Measurements from ENCODE around the gene STAT2. TPM values are rescaled to one million over a fixed set of nuclear protein-coding genes. Genes with fewer than 3 reads are reported as not detected.

The STAT2 gene
- total and polyA plus RNA-seq, 2 of the 13 experiments (the other 11 are each of a cell fraction or from before 2014, with no cell fraction given): 43.5 to 84.6 TPM

DNA sequence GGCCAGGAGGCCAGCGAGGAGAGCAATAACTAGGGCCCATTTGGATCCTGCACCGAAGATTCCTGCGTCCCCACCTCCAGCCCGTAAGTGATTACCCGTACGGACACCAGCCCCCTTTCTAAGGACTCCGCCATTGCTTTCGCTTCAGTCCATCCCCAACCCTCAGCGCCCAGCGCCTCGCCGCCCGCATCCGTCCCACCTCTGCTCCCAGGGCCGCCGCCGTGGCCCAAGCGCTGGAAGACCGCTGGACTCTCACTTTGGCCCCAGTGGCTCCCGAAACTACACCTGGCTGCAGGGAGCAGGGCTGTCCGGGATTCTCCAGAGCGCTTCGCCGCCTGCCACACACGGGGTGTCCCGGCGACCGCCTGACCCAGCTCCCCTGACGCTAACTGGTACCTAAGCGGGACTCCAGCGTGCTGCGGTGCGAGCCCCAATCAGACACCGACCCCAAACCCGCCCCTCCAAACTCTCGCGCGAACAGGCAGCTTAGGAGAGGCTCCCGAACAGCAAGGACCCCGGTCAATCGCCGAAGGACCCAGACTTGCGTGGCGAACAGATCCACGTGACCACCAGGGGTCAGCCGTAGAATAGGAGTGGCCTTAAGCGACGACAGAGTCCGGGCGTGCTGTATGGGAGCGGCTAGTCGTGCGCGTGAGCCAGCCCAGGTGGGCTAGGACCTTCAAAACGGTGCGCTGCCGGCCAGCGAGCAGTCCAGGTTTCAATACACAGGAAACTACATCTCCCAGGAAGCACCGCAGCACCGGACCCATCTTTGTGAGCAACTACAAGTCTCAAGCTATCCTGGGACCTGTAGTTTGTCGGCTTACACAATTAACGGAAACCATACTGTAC is 44.1 kb downstream of the STAT2 start, which contains the start of gene CNPY2 (continued):
- TF ChIP-seq, protein P1, sequence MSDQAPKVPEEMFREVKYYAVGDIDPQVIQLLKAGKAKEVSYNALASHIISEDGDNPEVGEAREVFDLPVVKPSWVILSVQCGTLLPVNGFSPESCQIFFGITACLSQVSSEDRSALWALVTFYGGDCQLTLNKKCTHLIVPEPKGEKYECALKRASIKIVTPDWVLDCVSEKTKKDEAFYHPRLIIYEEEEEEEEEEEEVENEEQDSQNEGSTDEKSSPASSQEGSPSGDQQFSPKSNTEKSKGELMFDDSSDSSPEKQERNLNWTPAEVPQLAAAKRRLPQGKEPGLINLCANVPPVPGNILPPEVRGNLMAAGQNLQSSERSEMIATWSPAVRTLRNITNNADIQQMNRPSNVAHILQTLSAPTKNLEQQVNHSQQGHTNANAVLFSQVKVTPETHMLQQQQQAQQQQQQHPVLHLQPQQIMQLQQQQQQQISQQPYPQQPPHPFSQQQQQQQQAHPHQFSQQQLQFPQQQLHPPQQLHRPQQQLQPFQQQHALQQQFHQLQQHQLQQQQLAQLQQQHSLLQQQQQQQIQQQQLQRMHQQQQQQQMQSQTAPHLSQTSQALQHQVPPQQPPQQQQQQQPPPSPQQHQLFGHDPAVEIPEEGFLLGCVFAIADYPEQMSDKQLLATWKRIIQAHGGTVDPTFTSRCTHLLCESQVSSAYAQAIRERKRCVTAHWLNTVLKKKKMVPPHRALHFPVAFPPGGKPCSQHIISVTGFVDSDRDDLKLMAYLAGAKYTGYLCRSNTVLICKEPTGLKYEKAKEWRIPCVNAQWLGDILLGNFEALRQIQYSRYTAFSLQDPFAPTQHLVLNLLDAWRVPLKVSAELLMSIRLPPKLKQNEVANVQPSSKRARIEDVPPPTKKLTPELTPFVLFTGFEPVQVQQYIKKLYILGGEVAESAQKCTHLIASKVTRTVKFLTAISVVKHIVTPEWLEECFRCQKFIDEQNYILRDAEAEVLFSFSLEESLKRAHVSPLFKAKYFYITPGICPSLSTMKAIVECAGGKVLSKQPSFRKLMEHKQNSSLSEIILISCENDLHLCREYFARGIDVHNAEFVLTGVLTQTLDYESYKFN (CRISPR knock-in tag; conservative IDR thresholded peaks at IDR 0.05): peak; percentile 60
- TF ChIP-seq ZKSCAN8 (CRISPR knock-in tag; IDR thresholded peaks at IDR 0.05; ENCODE audit: borderline replicate concordance) (no peak), ZNF768 (CRISPR knock-in tag; IDR thresholded peaks at IDR 0.05) (no peak; the same call in 1 of the 2 replicates), KMT2B (CRISPR knock-in tag; IDR thresholded peaks at IDR 0.05) (no peak; the same call in none of the 2 replicates), SKI (IDR thresholded peaks at IDR 0.05; ENCODE audit: partially characterized antibody) (no peak), SMAD1 (CRISPR knock-in tag; IDR thresholded peaks at IDR 0.05; ENCODE audit: borderline replicate concordance, low read depth) (no peak)
- TF ChIP-seq, protein P2, sequence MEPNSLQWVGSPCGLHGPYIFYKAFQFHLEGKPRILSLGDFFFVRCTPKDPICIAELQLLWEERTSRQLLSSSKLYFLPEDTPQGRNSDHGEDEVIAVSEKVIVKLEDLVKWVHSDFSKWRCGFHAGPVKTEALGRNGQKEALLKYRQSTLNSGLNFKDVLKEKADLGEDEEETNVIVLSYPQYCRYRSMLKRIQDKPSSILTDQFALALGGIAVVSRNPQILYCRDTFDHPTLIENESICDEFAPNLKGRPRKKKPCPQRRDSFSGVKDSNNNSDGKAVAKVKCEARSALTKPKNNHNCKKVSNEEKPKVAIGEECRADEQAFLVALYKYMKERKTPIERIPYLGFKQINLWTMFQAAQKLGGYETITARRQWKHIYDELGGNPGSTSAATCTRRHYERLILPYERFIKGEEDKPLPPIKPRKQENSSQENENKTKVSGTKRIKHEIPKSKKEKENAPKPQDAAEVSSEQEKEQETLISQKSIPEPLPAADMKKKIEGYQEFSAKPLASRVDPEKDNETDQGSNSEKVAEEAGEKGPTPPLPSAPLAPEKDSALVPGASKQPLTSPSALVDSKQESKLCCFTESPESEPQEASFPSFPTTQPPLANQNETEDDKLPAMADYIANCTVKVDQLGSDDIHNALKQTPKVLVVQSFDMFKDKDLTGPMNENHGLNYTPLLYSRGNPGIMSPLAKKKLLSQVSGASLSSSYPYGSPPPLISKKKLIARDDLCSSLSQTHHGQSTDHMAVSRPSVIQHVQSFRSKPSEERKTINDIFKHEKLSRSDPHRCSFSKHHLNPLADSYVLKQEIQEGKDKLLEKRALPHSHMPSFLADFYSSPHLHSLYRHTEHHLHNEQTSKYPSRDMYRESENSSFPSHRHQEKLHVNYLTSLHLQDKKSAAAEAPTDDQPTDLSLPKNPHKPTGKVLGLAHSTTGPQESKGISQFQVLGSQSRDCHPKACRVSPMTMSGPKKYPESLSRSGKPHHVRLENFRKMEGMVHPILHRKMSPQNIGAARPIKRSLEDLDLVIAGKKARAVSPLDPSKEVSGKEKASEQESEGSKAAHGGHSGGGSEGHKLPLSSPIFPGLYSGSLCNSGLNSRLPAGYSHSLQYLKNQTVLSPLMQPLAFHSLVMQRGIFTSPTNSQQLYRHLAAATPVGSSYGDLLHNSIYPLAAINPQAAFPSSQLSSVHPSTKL (CRISPR knock-in tag; IDR thresholded peaks at IDR 0.05): peak; percentile 65; the same call in 1 of the 2 replicates
- TF ChIP-seq, protein P3, sequence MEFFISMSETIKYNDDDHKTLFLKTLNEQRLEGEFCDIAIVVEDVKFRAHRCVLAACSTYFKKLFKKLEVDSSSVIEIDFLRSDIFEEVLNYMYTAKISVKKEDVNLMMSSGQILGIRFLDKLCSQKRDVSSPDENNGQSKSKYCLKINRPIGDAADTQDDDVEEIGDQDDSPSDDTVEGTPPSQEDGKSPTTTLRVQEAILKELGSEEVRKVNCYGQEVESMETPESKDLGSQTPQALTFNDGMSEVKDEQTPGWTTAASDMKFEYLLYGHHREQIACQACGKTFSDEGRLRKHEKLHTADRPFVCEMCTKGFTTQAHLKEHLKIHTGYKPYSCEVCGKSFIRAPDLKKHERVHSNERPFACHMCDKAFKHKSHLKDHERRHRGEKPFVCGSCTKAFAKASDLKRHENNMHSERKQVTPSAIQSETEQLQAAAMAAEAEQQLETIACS (CRISPR knock-in tag; IDR thresholded peaks at IDR 0.05): peak; percentile 58; the same call in 1 of the 2 replicates
- TF ChIP-seq, protein P4, sequence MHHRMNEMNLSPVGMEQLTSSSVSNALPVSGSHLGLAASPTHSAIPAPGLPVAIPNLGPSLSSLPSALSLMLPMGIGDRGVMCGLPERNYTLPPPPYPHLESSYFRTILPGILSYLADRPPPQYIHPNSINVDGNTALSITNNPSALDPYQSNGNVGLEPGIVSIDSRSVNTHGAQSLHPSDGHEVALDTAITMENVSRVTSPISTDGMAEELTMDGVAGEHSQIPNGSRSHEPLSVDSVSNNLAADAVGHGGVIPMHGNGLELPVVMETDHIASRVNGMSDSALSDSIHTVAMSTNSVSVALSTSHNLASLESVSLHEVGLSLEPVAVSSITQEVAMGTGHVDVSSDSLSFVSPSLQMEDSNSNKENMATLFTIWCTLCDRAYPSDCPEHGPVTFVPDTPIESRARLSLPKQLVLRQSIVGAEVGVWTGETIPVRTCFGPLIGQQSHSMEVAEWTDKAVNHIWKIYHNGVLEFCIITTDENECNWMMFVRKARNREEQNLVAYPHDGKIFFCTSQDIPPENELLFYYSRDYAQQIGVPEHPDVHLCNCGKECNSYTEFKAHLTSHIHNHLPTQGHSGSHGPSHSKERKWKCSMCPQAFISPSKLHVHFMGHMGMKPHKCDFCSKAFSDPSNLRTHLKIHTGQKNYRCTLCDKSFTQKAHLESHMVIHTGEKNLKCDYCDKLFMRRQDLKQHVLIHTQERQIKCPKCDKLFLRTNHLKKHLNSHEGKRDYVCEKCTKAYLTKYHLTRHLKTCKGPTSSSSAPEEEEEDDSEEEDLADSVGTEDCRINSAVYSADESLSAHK (CRISPR knock-in tag; IDR thresholded peaks at IDR 0.05; ENCODE audit: borderline replicate concordance): 0 out of 2 replicates have a peak, but pooled peaks have one; percentile 9
- TF ChIP-seq, protein P5, sequence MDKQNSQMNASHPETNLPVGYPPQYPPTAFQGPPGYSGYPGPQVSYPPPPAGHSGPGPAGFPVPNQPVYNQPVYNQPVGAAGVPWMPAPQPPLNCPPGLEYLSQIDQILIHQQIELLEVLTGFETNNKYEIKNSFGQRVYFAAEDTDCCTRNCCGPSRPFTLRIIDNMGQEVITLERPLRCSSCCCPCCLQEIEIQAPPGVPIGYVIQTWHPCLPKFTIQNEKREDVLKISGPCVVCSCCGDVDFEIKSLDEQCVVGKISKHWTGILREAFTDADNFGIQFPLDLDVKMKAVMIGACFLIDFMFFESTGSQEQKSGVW (CRISPR knock-in tag; IDR thresholded peaks at IDR 0.05; ENCODE audit: borderline replicate concordance): no peak
- TF ChIP-seq, protein P6, sequence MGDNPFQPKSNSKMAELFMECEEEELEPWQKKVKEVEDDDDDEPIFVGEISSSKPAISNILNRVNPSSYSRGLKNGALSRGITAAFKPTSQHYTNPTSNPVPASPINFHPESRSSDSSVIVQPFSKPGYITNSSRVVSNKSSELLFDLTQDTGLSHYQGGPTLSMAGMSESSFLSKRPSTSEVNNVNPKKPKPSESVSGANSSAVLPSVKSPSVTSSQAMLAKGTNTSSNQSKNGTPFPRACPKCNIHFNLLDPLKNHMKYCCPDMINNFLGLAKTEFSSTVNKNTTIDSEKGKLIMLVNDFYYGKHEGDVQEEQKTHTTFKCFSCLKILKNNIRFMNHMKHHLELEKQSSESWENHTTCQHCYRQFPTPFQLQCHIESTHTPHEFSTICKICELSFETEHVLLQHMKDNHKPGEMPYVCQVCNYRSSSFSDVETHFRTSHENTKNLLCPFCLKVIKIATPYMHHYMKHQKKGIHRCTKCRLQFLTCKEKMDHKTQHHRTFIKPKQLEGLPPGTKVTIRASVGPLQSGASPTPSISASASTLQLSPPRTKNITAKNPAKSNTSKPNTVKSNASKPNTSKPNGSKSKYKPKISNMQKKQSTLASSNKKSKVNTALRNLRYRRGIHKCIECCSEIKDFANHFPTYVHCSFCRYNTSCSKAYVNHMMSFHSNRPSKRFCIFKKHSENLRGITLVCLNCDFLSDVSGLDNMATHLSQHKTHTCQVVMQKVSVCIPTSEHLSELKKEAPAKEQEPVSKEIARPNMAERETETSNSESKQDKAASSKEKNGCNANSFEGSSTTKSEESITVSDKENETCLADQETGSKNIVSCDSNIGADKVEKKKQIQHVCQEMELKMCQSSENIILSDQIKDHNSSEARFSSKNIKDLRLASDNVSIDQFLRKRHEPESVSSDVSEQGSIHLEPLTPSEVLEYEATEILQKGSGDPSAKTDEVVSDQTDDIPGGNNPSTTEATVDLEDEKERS (CRISPR knock-in tag; IDR thresholded peaks at IDR 0.05): no peak
